Stimulated activated CD4-positive, alpha-beta T cell treated with anti-CD3 and anti-CD28 coated beads, Interleukin-4, amount 100 ng/mL, for 4 hours (primary cell): Measurements from ENCODE around the gene RUNDC3A.
"Not testable (repeated sequence)": the region's sequence is repeated elsewhere in the genome, so short reads cannot be mapped to it uniquely, and the experiment has no call there.

Experiments used
- DNase-seq, 2 experiments: peaks; one replicate each; pipeline ENCODE4 v3.0.0-alpha.2; 2020

Gene RUNDC3A

DNA sequence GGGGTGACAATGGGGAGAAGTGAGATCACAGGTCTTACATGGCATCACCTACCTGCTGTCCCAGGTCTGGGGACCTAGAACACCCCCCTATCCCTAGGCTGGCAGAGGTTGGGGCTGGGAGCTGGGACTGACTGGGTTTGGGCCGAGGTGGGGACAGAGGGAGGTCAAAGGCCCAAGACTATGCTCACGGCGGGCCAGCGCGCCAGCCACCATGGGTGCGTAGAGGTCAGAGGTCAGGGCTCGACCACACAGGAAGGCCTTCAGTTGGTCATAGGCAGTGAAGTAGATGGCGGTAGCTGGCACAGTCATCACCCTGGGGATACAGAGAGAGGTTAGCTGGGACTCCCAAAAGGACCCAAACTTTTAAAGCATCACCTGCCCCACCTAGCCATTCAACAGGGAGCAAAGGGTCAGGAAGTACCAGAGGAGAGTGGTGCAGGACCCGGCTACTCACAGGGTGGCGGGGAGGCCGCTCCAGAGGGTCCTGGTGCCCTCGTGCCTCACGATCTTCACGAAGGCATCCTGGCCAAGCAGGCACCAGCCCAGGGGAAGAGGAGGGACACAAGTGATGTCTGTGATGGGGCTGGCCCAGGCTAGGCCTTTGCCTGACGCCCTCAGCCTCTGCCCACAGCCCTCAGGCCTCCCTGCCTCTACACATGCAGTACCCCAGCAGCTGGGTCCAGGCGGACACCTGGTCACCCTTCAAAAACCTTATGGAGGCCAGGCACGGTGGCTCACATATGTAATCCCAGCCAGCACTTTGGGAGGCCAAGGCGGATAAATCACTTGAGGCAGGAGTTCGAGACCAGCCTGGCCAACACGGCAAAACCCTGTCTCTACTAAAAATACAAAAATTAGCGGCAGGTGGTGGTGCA, 13.1 kb downstream of the RUNDC3A start:
- no peak for DNase-seq

- no peak for DNase-seq
Measured at GRCh38 chr17:44322236-44322895, 14.0 kb downstream of the RUNDC3A start.

DNA sequence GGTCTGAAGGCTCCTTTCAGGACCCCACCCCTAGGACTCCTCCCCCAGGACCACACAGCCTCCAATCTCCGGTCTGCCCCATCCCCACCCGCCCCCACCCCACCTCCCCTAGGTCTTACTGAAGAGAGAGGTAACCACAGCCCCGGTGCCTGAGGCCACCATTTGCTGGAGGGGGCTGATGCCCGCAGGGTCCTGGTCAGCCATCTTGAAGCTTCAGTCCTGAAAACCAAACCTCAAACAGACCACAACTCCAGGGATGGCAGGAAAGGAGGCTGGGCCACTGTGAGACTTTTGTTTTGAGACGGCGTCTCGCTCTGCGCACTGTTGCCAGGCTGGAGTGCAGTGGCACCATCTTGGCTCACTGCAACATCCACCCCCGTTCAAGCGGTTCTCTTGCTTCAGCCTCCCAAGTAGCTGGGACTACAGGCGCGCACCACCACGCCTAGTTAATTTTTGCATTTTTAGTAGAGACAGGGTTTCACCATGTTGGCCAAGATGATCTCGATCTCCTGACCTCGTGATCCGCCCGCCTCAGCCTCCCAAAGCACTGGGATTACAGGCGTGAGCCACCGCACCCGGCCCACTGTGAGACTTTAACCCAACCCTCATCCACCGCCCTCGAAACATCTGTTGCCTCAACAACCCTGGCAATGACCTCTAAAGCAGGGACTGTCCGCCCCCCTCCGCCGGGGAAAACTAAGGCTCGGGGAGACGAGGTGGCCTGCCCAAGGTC, 15.1 kb downstream of the RUNDC3A start:
- no peak for DNase-seq

- no peak for DNase-seq
Measured at GRCh38 chr17:44324092-44324570, 15.7 kb downstream of the RUNDC3A start.

GRCh38 chr17:44324571-44325275, 16.3 kb downstream of the RUNDC3A start, which contains the start of gene SLC25A39:
TSS of gene SLC25A39 (minus strand) at chr17:44324823. CDS start at chr17:44323562, 1,261 bp downstream.
- peak; percentile 93 to 95 for DNase-seq

DNA sequence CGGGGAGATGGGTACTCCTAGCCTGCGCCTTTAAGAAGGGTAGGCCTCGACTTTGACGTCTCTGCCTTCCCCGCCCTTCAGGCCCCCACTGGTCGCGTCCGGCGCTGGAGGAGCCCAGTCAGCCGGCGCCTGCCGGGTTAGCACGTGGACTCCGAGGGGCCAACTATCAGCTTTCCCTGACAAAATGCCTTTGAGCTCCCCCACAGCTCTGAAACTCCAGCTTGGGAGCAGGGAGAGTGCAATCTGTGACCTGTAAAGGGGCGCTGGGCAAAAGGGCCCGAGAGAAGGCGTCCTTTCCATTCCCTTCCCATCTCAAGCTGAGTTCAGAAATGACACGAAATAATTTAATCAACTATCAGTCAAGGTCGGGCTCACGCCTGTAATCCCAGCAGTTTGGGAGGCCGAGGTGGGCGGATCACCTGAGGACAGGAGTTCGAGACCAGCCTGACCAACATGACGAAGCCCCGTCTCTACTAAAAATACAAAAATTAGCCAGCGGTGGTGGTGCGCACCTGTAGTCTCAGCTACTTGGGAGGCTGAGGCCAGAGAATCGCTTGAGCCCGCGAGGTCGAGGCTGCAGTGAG, 18.6 kb downstream of the RUNDC3A start:
- peak; percentile 89 to 95 for DNase-seq

DNA sequence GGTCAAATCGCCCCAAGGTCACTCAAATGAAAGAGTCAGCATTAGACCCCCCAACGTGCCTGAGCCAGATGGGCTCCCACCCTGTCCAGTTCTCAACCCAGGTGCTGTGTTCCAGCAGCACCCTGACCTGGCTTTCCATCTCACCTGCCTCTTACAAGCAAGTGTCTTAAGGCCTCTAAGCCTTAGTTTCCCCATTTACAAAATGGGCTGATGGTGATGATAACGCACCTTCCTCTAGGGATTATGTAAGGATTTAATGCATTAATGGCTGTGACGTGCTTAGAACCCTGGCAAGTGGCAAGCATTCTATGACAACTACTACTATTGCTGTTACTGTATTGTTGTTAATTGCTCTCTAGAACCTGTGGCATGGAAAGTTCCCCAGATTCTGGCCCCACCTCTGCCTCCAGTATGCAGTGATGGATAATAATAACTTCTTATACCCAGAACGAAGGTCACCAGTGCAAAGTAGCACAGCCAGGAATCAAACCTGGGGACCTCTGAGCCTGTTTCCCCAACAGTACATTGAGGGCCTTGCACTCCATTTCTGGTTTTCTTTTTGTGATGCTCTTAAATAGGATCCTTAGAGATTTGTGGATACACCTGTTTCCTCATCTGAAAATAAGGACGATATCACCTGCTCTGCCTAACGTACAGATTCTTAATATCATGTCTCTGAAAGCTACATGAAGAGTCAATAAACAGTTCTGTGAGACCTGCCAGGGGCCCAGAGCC, 19.5 kb downstream of the RUNDC3A start:
- no peak for DNase-seq

DNA sequence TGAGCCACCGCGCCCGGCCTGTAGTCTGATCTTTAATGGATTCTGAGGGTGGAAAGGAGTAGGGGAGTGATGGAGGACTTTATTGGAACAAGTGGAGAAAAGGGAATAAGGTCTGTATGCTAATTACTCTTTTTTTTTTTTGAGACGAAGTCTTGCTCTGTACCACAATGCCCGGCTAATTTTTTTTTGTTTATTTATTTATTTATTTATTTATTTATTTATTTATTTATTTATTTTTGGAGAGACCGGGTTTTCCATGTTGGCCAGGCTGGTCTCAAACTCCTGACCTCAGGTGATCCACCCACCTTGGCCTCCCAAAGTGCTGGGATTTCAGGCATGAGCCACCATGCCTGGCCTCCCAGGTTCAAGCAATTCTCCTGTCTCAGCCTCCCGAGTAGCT, 21.1 kb downstream of the RUNDC3A start:
- DNase-seq = not testable (repeated sequence)

DNA sequence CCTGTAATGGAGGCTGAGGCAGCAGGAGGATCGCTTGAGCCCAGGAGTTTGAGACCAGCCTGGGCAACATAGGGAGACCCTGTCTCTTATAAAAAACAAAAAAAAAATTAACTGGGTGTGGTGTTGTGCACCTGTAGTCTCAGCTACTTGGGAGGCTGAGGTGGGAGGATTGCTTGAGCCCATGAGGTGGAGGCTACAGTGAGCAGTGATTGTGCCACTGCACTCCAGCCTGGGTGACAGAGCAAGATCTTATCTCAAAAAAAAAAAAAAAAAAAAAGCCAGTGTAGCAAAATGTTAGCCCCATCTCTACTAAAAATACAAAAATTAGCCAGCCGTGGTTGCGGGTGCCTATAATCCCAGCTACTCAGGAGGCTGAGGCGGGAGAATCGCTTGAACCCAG, 21.9 kb downstream of the RUNDC3A start:
- DNase-seq = not testable (repeated sequence)

DNA sequence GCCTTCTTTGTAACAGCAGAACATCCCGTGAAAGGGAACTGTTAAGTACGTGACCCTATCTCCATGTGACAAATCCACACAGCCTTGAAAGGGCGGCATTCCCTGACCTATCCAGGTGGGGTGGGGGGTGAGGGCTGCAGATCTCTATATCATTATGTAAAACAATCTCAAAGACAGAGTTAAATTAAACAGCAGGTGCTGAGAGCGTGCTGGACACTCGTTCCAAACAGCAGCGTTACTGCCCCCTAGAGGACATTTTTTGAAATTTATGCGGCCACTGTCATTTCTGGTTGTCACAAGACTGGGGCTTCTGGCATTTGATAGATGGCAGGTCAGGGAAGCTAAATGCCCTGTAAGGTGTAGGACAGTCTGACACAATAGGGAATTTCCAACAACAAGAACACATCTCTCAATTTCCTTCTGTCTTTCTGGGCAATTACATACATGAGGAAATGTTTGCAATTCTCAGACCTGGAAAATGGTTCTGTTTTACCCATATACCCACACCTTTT, 22.9 kb downstream of the RUNDC3A start:
- DNase-seq = peak; percentile 50 to 57

DNA sequence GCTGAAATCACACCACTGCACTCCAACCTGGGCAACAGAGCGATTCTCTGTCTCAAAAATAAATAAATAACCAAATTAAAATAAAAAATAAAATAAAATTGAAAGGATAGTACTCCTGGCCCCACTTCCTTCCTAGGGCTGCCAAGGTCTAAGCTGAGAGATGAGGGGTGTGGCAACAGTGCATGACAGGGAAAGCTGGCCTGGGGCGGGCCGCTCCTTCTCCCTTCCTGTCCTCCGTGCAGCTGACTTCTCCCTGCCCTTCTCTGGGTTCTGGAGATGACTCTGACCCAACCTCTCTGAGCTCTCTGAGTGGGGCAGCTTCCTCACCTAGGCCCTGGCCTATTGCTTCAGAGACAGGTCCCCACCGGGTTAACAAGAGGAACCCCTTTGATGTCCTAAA, 25.0 kb downstream of the RUNDC3A start:
- no peak for DNase-seq

- no peak for DNase-seq
Measured at GRCh38 chr17:44334315-44334714, 25.9 kb downstream of the RUNDC3A start.

DNA sequence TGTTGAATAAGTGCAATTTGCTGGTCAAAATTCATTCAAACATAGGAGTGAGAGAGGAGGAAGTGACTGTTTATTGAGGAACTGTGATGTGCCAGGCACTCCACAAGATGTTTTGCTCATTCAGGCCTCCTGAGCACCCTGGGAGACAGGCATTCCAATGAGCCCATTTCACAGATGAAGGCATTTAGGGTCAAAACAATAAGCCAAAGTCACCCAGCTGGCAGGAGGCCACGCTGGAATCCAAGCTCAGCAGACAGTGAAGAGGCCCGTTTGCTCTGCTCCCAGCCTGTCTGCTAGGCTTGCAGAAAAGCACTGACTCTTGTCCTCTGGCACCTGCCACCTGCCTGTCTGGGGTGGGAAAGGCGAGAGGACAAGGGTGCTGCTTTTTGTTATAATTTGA, 26.3 kb downstream of the RUNDC3A start:
- DNase-seq = no peak

GRCh38 chr17:44335564-44335963, 27.2 kb downstream of the RUNDC3A start:
- no peak for DNase-seq

DNA sequence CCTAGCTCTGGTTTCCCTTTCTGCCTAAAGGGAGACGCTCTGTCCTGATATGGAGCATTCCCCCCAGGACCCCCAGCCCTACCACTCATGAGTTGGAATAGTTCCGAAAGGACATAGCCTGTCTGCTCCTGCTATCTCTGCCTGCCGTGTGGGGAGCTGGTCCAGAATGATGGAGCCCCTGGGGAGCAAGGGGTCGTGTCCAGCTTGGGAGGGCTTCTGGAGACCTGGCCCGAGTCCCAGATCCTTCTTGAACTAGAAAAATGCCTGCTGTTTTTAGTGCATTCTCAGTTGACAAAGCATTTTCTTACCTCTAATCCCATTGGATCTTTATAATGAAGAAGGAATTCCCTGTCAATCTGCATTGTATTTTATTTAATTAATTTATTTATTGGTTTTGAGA, 27.6 kb downstream of the RUNDC3A start:
- DNase-seq = no peak

- DNase-seq = no peak
Measured at GRCh38 chr17:44338702-44339101, 30.3 kb downstream of the RUNDC3A start.

GRCh38 chr17:44340553-44340952, 32.2 kb downstream of the RUNDC3A start:
- DNase-seq = not testable (repeated sequence)

- no peak for DNase-seq
Measured at GRCh38 chr17:44343510-44344209, 35.3 kb downstream of the RUNDC3A start.

GRCh38 chr17:44344939-44345453, 36.6 kb downstream of the RUNDC3A start, which contains the start of gene GRN:
TSS of gene GRN (plus strand) at chr17:44345302. CDS start at chr17:44349165, 3,863 bp downstream.
- peak; percentile 70 to 79 for DNase-seq

GRCh38 chr17:44345454-44346026, 37.1 kb downstream of the RUNDC3A start:
- no peak for DNase-seq
